Sigmoid colon (tissue), 7 donors: ENCODE results near the gene DAPL1. TPM values are rescaled to one million over a fixed set of nuclear protein-coding genes. Genes with fewer than 3 reads are reported as not detected.

ENCODE experiments used
- DNase-seq: peaks from one replicate; pipeline ENCODE4 v3.0.0-alpha.2; 2019
- H3K27ac ChIP-seq, 4 donors: fragments of 200-600 bp; sonication (generic); one replicate each; pipeline ENCODE4 v1.5.1; 2016 to 2019; ENCODE audit warnings: mild to moderate bottlenecking in 1 of 4
- H3K27me3 ChIP-seq, 3 donors: fragments of 200-600 bp; sonication (generic); one replicate each; pipeline ENCODE4 v1.5.1; 2019; ENCODE audit warnings: mild to moderate bottlenecking in 1 of 3
- H3K36me3 ChIP-seq, 4 donors: fragments of 200-600 bp; sonication (generic); one replicate each; pipeline ENCODE4 v1.5.1; 2016 to 2019
- H3K4me1 ChIP-seq, 4 donors: fragments of 200-600 bp; sonication (generic); one replicate each; pipeline ENCODE4 v1.5.1; 2017 to 2019
- H3K4me3 ChIP-seq, 4 donors: fragments of 200-600 bp; sonication (generic); one replicate each; pipeline ENCODE4 v1.5.1; 2017 to 2019; ENCODE audit warnings: mild to moderate bottlenecking in 2 of 4, moderate library complexity in 1 of 4
- H3K9me3 ChIP-seq, 4 donors: fragments of 200-600 bp in 3 of 4; sonication (generic) in 3 of 4; one replicate each; pipeline versions ENCODE4 v1.5.1 to v1.6.1; 2013 to 2019
- CTCF ChIP-seq, 4 experiments: fragments of 450-650 bp in 3 of 4; fragments of 200-600 bp in 1 of 4; IDR thresholded peaks; one replicate each; pipeline ENCODE4 v1.5.1; 2016 to 2019; ENCODE audit warnings: antibody characterized with exemption in 4 of 4, mild to moderate bottlenecking in 3 of 4, moderate library complexity in 2 of 4
- EP300 ChIP-seq, 4 donors: sonication (generic); formaldehyde crosslinking; IDR thresholded peaks; one replicate each; pipeline ENCODE4 v1.6.1; 2017; ENCODE audit warnings: antibody characterized with exemption in 4 of 4
- POLR2A ChIP-seq, 2 donors: fragments of 450-650 bp; IDR thresholded peaks; one replicate each; pipeline ENCODE4 v1.6.1; 2016; ENCODE audit warnings: antibody characterized with exemption in 2 of 2, mild to moderate bottlenecking in 2 of 2, moderate library complexity in 2 of 2
- POLR2AphosphoS5 ChIP-seq, 4 donors: sonication (generic); formaldehyde crosslinking; IDR thresholded peaks; one replicate each; pipeline ENCODE4 v1.6.1; 2017; ENCODE audit warnings: antibody characterized with exemption in 4 of 4
- WGBS, 2 donors: extraction: QIAGEN DNeasy Blood & Tissue Kit; methylation state at CpG; one replicate each; pipeline ENCODE4 v1.1.7; 2013; 5-methylcytosine and 5-hydroxymethylcytosine counted together
- intact Hi-C: fragments of 100-400 bp; cut with DNase I; formaldehyde crosslinking; loops from one replicate; pipeline ENCODE4 v1.15.1; 2023
- polyA plus RNA-seq, 3 donors: library from polyadenylated mRNA; stranded (reverse); fragments of 200-250 nt; gene quantifications; one replicate each; pipeline ENCODE4 v1.2.3, GENCODE V29; 2013
- total RNA-seq, 4 donors: library from RNA; depleted of rRNA; stranded (reverse); fragments of >200 nt; gene quantifications; one replicate each; pipeline ENCODE4 v1.1.0, GENCODE V29; 2016
- donor health status: healthy with polysubstance abuse.
- donor health status: Bipolar disorder and iron deficiency.
- donor health status: healthy.

DAPL1 gene
- total and polyA plus RNA-seq, 7 donors = 1.2 to 6.0 (median 4.1) TPM; not detected in 2

GRCh38 chr2:158772306-158773078 lies 22.6 kb upstream of the DAPL1 start:
- intact Hi-C loops = no loop called here
- Histone ChIP-seq H3K4me1 (no peaks in the 10 kb centered on the region), H3K9me3 (peaks cover 0 to 3% (median 0%) of the 10 kb centered on the region in 4 donors), H3K27ac (no peak overlapping the region), H3K36me3 (no peaks in the 10 kb centered on the region), H3K4me3 (no peak overlapping the region), H3K27me3 (no peaks in the 10 kb centered on the region)
- TF ChIP-seq POLR2AphosphoS5 (IDR thresholded peaks at IDR 0.05) (no peak), EP300 (IDR thresholded peaks at IDR 0.05) (no peak), CTCF (IDR thresholded peaks at IDR 0.05) (no peak), POLR2A (IDR thresholded peaks at IDR 0.05) (no peak)
- 82 to 87% methylated on average over 8 of the region's 8 CpGs for WGBS, 2 donors
- DNase-seq = no peak

- intact Hi-C loops = no loop called here
These were observed 22.0 kb upstream of the DAPL1 start for GRCh38 chr2:158773121-158773520.

GRCh38 chr2:158774681-158775080 lies 20.4 kb upstream of the DAPL1 start:
- DNase-seq = no peak
- Histone ChIP-seq H3K4me1 (no peaks in the 10 kb centered on the region), H3K4me3 (no peak overlapping the region), H3K36me3 (no peaks in the 10 kb centered on the region), H3K27ac (no peak overlapping the region), H3K9me3 (no peaks in the 10 kb centered on the region), H3K27me3 (no peaks in the 10 kb centered on the region)
- TF ChIP-seq CTCF (IDR thresholded peaks at IDR 0.05) = no peak
- intact Hi-C loops = no loop called here
- WGBS, 2 donors = 77 to 89% methylated on average over 1 of the region's 1 CpG

More at GRCh38 chr2:158773121-158773520, 22.0 kb upstream of the DAPL1 start:
- no peak for TF ChIP-seq EP300 (IDR thresholded peaks at IDR 0.05)
- TF ChIP-seq POLR2A (IDR thresholded peaks at IDR 0.05) = no peak
- no peak for TF ChIP-seq CTCF (IDR thresholded peaks at IDR 0.05)
- TF ChIP-seq POLR2AphosphoS5 (IDR thresholded peaks at IDR 0.05) = no peak
- H3K27ac ChIP-seq = no peak overlapping the region
- H3K36me3 ChIP-seq = no peaks in the 10 kb centered on the region
- H3K27me3 ChIP-seq = no peaks in the 10 kb centered on the region
- WGBS, 2 donors = 80 to 81% methylated on average over 1 of the region's 1 CpG
- H3K9me3 ChIP-seq = no peaks in the 10 kb centered on the region
- DNase-seq = no peak
- no peaks in the 10 kb centered on the region for H3K4me1 ChIP-seq
- H3K4me3 ChIP-seq = no peak overlapping the region

- Histone ChIP-seq H3K36me3 (no peaks in the 10 kb centered on the region), H3K27ac (no peak overlapping the region), H3K4me3 (no peak overlapping the region), H3K9me3 (no peaks in the 10 kb centered on the region), H3K27me3 (no peaks in the 10 kb centered on the region), H3K4me1 (no peaks in the 10 kb centered on the region)
- 80 to 89% methylated on average over 3 of the region's 3 CpGs for whole genome bisulfite sequencing, 2 donors
- no peak for DNase-seq
- intact Hi-C loops = no loop called here
- TF ChIP-seq CTCF (IDR thresholded peaks at IDR 0.05) (no peak), EP300 (IDR thresholded peaks at IDR 0.05) (no peak), POLR2A (IDR thresholded peaks at IDR 0.05) (no peak), POLR2AphosphoS5 (IDR thresholded peaks at IDR 0.05) (no peak)
These were observed 19.7 kb upstream of the DAPL1 start for GRCh38 chr2:158775273-158776027.
